Transverse colon (tissue), 4 donors: ENCODE data around the gene RXRG. TPM values are rescaled to one million over a fixed set of nuclear protein-coding genes. Genes with fewer than 3 reads are reported as not detected.
A peak's percentile ranks its signal among the peaks of the same experiment; 100 is the strongest.

Source experiments
- DNase-seq: peaks from one replicate; pipeline ENCODE4 v3.0.0-alpha.2; 2019
- H3K27ac ChIP-seq, 4 donors: fragments of 200-600 bp; sonication (generic); 2 replicates each; pipeline ENCODE4 v1.5.1; 2016 to 2018; ENCODE audit warnings: inconsistent platforms in 4 of 4
- H3K27me3 ChIP-seq: fragments of 200-600 bp; sonication (generic); 2 replicates; pipeline ENCODE4 v1.5.1; 2017; ENCODE audit warnings: inconsistent platforms
- H3K36me3 ChIP-seq, 4 donors: fragments of 200-600 bp; sonication (generic); 2 replicates each; pipeline ENCODE4 v1.5.1; 2017 to 2019; ENCODE audit warnings: inconsistent platforms in 4 of 4
- H3K4me1 ChIP-seq, 4 donors: fragments of 200-600 bp; sonication (generic); 2 replicates each; pipeline ENCODE4 v1.5.1; 2017 to 2020; ENCODE audit warnings: inconsistent platforms in 4 of 4
- H3K4me3 ChIP-seq, 4 donors: fragments of 200-600 bp; sonication (generic); 1 replicate in 1 of 4; 2 replicates in 3 of 4; pipeline versions ENCODE4 v1.5.1 to v1.6.1; 2017 to 2019; ENCODE audit warnings: inconsistent platforms in 4 of 4
- H3K9me3 ChIP-seq, 2 donors: fragments of 200-600 bp; sonication (generic); 2 replicates each; pipeline ENCODE4 v1.5.1; 2017 to 2019; ENCODE audit warnings: inconsistent platforms in 2 of 2
- EP300 ChIP-seq: sonication (generic); formaldehyde crosslinking; IDR thresholded peaks from one replicate; pipeline ENCODE4 v1.6.1; 2017; ENCODE audit warnings: antibody characterized with exemption, low read depth
- POLR2A ChIP-seq: fragments of 450-650 bp; IDR thresholded peaks from one replicate; pipeline ENCODE4 v1.6.1; 2016; ENCODE audit warnings: antibody characterized with exemption, mild to moderate bottlenecking, moderate library complexity
- POLR2AphosphoS5 ChIP-seq, 3 donors: sonication (generic); formaldehyde crosslinking; IDR thresholded peaks; one replicate each; pipeline ENCODE4 v1.6.1; 2016; ENCODE audit warnings: antibody characterized with exemption in 3 of 3
- WGBS, 2 donors: methylation state at CpG; one replicate each; pipeline ENCODE4 v1.1.5; 2018; ENCODE audit warnings: low coverage in 1 of 2; 5-methylcytosine and 5-hydroxymethylcytosine counted together
- in situ Hi-C, 4 donors: fragments of 200-750 bp; cut with MboI; loops; one replicate each; pipeline versions ENCODE4 v1.15.0 to v1.15.1; 2017; ENCODE audit warnings: low sequenced_read_pairs in 3 of 4, low pct_ligation_motif_present in 1 of 4, low pct_unique_long_range_greater_than_20kb in 1 of 4
- intact Hi-C: fragments of 100-400 bp; cut with DNase I; formaldehyde crosslinking; loops from one replicate; pipeline ENCODE4 v1.15.1; 2023; ENCODE audit warnings: low total_unique reads
- total RNA-seq, 4 donors: library from RNA; depleted of rRNA; stranded (reverse); fragments of >200 nt; gene quantifications; one replicate each; pipeline ENCODE4 v1.1.0, GENCODE V29; 2016
- TF ChIP-seq, protein P1 (sequence below), 5 experiments: fragments of 200-600 bp in 3 of 5; fragments of 450-650 bp in 2 of 5; sonication (generic) in 3 of 5; IDR thresholded peaks; 1 replicate in 2 of 5; 2 replicates in 3 of 5; pipeline ENCODE4 v1.5.1; 2016 to 2017; ENCODE audit warnings: antibody characterized with exemption in 5 of 5, inconsistent platforms in 3 of 5, mild to moderate bottlenecking in 2 of 5, moderate library complexity in 1 of 5

RXRG gene
- total RNA-seq, 4 donors from 2014 or later: 0.96 TPM; not detected in 3

DNA sequence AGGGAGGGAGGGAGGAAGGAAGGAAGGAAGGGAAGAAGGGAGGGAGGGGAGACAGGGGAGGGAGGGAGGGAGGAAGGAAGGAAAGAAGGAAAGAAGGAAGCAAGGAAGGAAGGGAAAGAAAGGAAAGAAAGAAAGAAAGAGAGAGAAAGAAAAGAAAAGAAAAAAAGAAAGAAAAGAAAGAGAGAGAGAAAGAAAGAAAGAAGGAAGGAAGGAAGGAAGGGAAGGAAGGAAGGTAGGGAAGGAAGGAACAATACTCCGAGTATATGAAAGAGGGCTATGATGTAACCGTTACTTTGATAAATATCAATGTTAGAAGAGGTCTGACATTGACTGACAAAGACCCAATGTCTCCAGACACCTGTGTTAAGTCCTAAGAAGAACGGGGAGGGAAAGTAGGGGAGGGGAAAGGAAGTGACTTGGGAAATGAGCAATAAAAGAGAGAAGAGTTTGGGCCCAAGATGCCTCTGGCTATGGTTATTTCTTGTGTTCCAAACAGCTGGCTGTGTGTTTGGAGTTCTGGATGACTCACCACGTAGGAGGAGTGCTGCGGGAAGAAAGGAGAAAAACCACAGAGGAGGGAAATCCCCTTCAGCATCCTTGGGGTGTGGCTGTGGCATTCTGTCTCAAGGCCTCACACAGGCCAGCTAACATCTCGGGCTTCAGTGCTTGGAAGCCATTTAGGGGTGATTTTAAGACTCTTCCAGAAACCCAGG lies 37.0 kb upstream of the RXRG start:
- intact Hi-C loops: no loop called here
- peak; percentile 12 for DNase-seq
- H3K36me3 ChIP-seq: no peaks in the 10 kb centered on the region
- no peaks in the 10 kb centered on the region for H3K9me3 ChIP-seq
- H3K27ac ChIP-seq: no peak overlapping the region
- H3K27me3 ChIP-seq: no peaks in the 10 kb centered on the region
- in situ Hi-C loops: no loop called here
- H3K4me1 ChIP-seq: no peaks in the 10 kb centered on the region
- 19 to 26% methylated on average over 6 of the region's 6 CpGs for WGBS, 2 donors
- TF ChIP-seq POLR2A (no peak), POLR2AphosphoS5 (IDR thresholded peaks at IDR 0.05) (no peak), EP300 (no peak)
- TF ChIP-seq, protein P1, sequence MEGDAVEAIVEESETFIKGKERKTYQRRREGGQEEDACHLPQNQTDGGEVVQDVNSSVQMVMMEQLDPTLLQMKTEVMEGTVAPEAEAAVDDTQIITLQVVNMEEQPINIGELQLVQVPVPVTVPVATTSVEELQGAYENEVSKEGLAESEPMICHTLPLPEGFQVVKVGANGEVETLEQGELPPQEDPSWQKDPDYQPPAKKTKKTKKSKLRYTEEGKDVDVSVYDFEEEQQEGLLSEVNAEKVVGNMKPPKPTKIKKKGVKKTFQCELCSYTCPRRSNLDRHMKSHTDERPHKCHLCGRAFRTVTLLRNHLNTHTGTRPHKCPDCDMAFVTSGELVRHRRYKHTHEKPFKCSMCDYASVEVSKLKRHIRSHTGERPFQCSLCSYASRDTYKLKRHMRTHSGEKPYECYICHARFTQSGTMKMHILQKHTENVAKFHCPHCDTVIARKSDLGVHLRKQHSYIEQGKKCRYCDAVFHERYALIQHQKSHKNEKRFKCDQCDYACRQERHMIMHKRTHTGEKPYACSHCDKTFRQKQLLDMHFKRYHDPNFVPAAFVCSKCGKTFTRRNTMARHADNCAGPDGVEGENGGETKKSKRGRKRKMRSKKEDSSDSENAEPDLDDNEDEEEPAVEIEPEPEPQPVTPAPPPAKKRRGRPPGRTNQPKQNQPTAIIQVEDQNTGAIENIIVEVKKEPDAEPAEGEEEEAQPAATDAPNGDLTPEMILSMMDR (IDR thresholded peaks at IDR 0.05): no peak
- no peak overlapping the region for H3K4me3 ChIP-seq

DNA sequence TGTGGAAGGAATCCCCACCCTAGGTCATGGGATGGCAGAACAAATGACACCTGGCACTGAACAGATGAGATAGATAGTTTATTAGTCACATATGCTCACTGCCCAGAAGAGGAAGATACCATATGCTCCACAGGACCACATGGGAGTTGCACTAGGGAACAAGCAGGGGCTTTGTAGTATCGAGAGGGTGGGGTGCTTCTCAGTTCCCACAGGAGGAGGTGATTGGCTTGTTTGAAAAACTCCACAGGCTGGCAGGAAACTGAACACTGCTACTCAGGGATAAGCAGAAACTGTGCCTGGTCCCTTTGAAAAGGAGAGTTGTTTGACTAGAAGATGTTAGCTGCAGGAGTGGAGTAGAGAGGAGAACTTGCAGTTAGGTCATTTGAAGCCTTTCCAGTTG lies 31.9 kb upstream of the RXRG start:
- H3K36me3 ChIP-seq: no peaks in the 10 kb centered on the region
- no peaks in the 10 kb centered on the region for H3K4me1 ChIP-seq
- TF ChIP-seq EP300: no peak
- no peak for TF ChIP-seq POLR2AphosphoS5 (IDR thresholded peaks at IDR 0.05)
- TF ChIP-seq, protein P1 (IDR thresholded peaks at IDR 0.05): no peak
- no peak for TF ChIP-seq POLR2A
- H3K4me3 ChIP-seq: no peak overlapping the region
- no peaks in the 10 kb centered on the region for H3K27me3 ChIP-seq
- no peak overlapping the region for H3K27ac ChIP-seq
- 50% methylated on average over 1 of the region's 1 CpG; no CpG with 5 or more reads in 1 of the 2 donors for WGBS, 2 donors
- in situ Hi-C loops (no loop called here), intact Hi-C loops (no loop called here)
- no peak for DNase-seq
- H3K9me3 ChIP-seq: no peaks in the 10 kb centered on the region

DNA sequence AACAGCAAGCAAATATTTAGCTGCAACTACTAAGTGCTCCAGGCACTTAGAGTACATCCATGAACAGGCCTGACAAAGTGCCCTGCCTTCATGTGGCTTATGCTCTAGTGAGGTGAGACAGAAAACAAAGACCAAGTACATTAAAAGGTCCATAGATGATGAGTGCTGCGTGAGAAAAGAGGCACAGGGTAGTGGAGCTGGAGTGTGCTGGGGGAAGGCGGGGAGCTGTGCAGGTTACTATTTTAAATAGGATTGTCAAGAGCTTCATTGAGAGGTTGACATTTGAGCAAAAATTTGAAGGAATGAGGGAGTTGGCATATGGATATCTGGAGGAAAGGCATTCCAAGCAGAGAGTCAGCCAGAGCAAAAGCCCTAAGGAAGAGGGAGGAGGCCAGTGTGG lies 29.3 kb upstream of the RXRG start:
- no peaks in the 10 kb centered on the region for H3K9me3 ChIP-seq
- H3K27ac ChIP-seq: no peak overlapping the region
- TF ChIP-seq, protein P1 (IDR thresholded peaks at IDR 0.05): no peak
- TF ChIP-seq POLR2A (no peak), EP300 (no peak), POLR2AphosphoS5 (IDR thresholded peaks at IDR 0.05) (no peak)
- in situ Hi-C loops (no loop called here), intact Hi-C loops (no loop called here)
- H3K4me3 ChIP-seq: no peak overlapping the region
- H3K27me3 ChIP-seq: no peaks in the 10 kb centered on the region
- no peak for DNase-seq
- H3K4me1 ChIP-seq: no peaks in the 10 kb centered on the region
- 88 to 89% methylated on average over 2 of the region's 2 CpGs for WGBS, 2 donors
- H3K36me3 ChIP-seq: no peaks in the 10 kb centered on the region

DNA sequence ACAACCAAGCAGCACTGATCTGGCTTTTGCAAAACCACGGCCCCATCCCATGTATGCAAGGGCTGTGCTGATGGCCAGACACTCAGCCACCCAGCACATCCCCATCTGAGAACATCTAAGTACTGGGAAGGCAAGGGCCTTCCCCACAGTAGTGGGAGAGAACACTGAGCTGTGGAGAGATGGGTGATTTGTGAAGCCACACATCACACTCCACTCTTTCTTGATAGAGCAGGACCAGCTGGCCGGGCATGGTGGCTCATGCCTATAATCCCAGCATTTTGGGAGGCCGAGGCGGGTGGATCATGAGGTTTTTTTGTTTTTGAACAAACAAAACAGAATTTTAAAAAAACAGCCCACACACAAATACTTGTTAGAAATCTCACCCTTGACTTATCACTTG lies 28.2 kb upstream of the RXRG start:
- Histone ChIP-seq H3K9me3 (no peaks in the 10 kb centered on the region), H3K36me3 (no peaks in the 10 kb centered on the region), H3K4me3 (no peak overlapping the region), H3K27me3 (no peaks in the 10 kb centered on the region), H3K4me1 (no peaks in the 10 kb centered on the region), H3K27ac (no peak overlapping the region)
- WGBS, 2 donors: 70 to 71% methylated on average over 2 to 4 of the region's 4 CpGs
- intact Hi-C loops (no loop called here), in situ Hi-C loops (no loop called here)
- TF ChIP-seq EP300: no peak
- DNase-seq: no peak

DNA sequence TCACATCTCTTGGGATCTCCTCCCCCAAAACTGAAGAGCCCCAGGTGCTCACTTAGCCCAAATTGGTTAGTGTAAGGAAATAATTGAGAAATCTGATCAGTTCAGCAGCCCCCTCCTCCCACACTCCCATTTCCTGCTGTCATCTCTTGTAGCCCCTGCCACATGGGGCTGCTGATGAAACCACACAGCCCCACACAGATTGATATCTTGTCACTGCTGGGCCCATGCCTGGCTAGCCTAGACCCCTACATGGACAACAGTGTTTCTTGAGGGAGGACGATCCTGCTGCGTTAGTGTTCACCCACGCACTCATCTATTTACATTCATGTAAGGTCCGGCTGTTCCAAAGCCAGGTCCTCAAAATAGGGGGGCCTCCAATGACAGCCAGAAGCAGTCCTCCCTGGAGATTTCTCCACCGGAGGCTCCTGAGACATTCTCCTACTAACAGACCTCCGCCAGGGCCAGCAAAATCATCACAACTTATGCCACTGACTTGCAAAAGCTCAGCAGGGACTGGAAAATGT lies 23.9 kb upstream of the RXRG start:
- H3K4me3 ChIP-seq: no peak overlapping the region
- H3K27ac ChIP-seq: peak overlapping the region in 1 of 4 donors; percentile 13
- in situ Hi-C loops (no loop called here), intact Hi-C loops (no loop called here)
- no peaks in the 10 kb centered on the region for H3K9me3 ChIP-seq
- H3K36me3 ChIP-seq: no peaks in the 10 kb centered on the region
- no peaks in the 10 kb centered on the region for H3K27me3 ChIP-seq
- no peak for DNase-seq
- TF ChIP-seq, protein P1 (IDR thresholded peaks at IDR 0.05): no peak
- no peak for TF ChIP-seq POLR2A
- TF ChIP-seq POLR2AphosphoS5 (IDR thresholded peaks at IDR 0.05): no peak
- no peak for TF ChIP-seq EP300
- WGBS, 2 donors: 87% methylated on average over 6 of the region's 6 CpGs; no CpG with 5 or more reads in 1 of the 2 donors
- no peaks in the 10 kb centered on the region for H3K4me1 ChIP-seq
